DLD1 (cell line): Measurements from ENCODE around the gene CACNA1I.

Experiments used
- in situ Hi-C: cut with HindIII; loops from 2 replicates; pipeline ENCODE4 v1.10.0; 2017; ENCODE audit warnings: low sequenced_read_pairs

Gene CACNA1I

DNA sequence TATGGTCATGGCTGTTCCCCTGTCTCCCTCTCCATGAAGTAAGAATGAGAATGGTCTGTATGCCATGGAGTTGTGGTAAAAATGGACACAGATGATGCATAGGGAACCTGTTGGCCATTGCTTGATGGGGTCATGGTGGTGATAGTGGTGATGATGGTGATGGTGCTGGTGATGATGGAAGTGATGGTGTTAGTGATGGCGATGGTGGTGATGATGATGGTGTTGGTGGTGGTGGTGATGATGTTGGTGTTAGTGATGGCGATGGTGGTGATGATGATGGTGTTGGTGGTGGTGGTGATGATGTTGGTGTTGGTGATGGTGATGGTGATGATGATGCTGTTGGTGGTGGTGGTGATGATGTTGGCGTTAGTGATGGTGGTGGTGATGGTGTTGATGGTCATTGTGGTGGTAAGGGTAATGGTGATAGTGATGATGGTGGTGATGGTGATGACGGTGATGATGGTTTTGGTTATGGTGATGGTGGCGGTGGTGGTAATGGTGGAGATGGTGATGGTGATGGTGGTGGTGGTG, 5.1 kb upstream of the CACNA1I start:
- in situ Hi-C loops = loop anchor here (25.0 kb wide), 2 partner anchors 197 to 447 kb away; no protein-coding TSS in a partner anchor

DNA sequence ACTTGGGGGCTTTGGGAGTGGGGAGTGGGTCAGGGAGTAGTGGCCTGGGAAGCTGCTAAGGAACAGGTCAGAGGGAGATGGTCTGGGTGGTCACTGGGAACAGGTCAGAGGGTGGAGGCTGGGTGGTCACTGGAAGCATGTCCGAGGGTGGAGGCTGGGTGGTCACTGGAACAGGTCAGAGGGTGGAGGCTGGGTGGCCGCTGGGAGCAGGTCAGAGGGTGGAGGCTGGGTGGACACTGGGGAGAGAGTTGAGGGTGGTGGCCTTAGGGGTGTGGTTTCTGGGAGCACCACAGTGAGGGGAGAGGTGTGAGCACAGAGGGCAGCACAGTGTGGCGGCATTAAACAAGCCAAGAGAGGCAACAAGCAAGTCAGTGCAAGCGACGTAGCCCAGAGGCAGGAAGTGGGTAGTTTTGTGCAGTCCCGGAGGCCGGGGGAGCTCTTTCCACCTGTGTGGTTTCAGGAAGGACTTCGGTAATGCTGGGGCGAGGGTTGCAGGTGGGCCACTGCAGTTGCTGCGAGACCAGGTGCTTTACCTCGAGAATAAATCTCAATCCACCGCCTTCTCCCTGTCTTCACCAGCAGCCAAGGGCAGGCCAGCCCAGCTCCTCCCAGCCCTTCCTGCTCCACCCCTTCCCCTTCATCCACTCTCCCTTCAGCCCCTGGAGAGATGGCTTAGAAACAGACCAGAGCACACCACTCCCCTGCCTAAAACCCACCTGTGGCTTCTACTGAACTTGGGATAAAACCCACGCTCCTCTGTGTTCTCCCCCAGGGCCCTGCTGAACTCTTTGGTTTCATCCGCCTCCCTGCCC, 3.2 kb upstream of the CACNA1I start:
- in situ Hi-C loops = loop anchor here (25.0 kb wide), 2 partner anchors 195 to 445 kb away; no protein-coding TSS in a partner anchor

GRCh38 chr22:39568278-39568981, 2.1 kb upstream of the CACNA1I start:
- in situ Hi-C loops = loop anchor here (25.0 kb wide), 2 partner anchors 194 to 444 kb away; no protein-coding TSS in a partner anchor

DNA sequence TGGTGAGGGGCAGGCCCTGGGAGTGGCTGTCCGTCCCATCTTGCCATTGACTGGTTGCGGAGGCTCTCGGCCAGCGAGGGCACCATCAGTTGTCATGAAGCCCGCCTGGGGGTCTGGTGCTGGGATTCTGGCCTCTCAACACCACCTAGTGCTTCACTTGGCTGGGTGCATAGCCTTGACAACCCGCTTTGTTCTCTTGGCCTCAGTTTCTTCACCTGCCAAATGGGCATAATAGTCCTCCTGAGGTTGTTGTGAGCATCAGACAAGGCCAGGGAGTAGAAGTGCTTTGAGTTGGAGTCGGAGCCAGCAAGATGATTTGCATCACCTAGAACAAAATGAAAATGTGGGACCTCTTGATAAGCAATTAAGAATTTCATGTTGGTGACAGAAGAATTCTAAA, 1.5 kb upstream of the CACNA1I start:
- in situ Hi-C loops = loop anchor here (25.0 kb wide), 2 partner anchors 193 to 443 kb away; no protein-coding TSS in a partner anchor

DNA sequence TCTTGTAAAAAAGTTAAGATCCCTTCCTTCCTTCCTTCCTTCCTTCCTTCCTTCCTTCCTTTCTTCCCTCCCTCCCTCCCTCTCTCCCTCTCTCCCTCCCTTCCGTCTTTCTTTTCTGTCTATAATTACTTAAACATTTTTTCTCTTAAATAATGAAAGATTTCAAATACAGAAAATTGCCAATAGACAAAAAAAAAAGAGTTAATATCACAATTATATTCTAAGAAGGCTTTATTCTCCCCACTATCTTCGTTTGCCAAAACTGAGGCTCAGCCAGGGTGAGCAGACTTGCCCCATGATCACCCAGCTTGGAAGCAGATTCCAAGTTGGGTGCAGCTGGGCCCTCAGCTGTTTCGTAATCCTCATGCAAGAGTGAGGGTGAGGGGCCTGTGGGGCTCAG, 327 bp upstream of the CACNA1I start:
- in situ Hi-C loops = loop anchor here (25.0 kb wide), 2 partner anchors 192 to 442 kb away; no protein-coding TSS in a partner anchor

DNA sequence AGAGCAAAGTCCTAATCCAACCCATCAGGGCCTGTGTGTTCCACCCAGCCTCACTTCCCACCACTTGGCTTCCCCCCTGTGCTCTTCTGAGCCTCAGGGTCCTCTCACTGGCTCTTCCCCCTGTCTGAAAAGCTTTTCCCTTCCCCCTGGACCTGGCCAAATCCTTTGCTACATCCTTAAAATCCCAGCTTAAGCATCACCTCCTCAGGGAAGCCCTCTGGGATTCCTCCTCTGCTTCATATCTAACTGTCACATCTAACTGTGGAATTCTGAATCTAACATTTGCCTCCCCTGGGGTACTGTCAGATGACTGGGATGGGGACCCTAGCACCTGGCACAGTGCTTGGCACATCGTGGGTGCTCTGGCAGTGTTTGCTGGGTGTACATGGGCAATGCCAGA, 985 bp downstream of the CACNA1I start:
- in situ Hi-C loops = loop anchor here (25.0 kb wide), 2 partner anchors 191 to 441 kb away; no protein-coding TSS in a partner anchor

DNA sequence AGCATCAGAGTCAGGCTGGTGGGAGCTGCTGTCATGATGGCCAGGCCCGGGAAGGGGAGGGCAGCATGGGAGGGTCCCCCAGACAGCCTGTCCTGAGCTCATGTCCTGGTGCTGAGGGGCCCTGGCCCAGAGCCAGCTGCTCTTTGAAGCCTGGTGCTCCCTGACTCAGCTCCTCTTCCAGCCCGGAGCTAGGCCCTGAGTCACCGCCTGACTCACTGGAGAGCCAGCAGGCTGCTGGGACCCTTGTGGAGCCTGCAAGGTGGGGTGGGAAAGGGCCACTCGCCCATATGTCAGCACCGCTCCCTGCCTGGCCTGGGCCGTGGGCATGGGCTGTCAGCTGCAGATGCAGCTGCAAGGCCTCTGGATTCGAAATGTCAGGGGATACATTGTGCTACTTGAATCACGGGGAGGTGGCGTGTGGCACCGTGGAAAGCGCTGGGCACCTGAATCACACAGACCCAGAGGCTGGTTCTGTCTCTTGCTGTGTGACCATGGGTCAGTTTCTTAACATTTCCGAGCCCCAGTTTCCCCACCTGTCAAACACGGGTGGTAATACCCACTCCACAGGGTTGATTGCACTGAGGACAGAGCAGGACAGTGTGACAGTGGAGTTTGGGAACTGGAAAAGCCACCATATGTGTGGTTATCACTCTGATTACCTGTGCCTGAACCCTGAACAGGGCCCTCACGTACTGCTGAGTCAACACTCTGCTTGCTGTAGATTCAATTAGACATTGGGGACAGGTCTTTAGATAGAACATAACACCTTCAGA, 4.4 kb downstream of the CACNA1I start:
- in situ Hi-C loops = loop anchor here (25.0 kb wide), 2 partner anchors 187 to 437 kb away; no protein-coding TSS in a partner anchor

GRCh38 chr22:39575552-39575825, 4.9 kb downstream of the CACNA1I start:
- in situ Hi-C loops = no loop called here

DNA sequence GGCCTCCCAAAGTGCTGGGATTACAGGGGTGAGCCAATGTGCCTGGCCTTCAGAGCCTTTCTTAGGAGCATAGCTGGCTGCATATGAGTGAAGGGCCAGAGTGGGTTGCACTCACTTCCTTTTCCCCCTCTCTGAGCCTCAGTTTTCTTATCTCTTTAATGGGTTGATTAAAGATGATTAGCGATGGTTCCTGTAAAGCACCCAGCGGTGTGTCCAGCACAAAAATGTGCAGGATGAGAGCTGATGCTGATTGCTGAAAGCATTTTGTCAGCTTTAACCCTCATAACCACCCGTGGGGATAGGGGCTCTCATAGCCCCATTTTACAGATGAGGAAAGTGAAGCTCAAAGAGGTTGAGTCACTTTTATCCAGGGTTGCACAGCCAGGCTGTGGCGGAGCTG, 5.5 kb downstream of the CACNA1I start:
- in situ Hi-C loops = no loop called here

GRCh38 chr22:39577366-39577765, 6.8 kb downstream of the CACNA1I start:
- in situ Hi-C loops = no loop called here

- in situ Hi-C loops = no loop called here
Observed at GRCh38 chr22:39577900-39578299, 7.3 kb downstream of the CACNA1I start.

DNA sequence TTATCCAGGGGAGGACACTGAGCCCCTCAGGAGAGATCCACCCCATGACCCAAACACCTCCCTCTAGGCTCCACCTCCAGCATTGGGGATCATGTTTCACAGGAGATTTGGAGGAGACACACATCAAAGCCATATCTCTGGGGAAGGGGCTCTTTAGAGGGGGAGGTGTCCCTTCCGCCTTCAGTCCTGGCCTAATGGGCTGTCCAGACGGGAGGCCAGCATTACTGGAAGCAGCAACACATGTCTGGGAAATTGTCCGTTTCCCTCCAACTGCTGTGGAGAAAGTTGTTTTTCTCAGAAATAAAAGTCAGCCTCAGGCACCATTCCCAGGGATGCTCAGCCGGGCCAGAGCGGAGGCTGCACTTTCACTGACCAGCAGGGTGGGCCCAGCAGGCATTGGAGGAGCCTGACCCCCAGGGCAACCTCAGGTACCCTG, 9.5 kb downstream of the CACNA1I start:
- in situ Hi-C loops = no loop called here

DNA sequence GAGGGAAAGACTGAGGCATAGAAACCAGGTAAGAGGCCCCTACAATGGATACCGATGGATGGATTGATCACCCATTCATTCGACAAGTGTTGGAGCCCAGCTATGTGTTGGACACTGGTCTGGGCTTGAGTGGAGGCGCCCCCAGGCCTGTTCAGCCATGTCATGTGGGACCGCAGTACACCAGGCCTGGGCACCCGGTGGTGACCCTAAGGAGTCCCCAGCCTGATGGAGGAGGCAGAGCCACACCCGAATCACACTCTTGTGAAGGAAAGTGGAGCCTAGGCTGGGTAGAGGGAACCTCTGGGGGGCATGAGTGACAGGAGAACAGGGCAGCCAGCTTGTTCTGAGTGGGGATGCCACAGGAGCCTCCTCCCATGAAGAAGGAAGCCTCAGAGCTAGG, 10.2 kb downstream of the CACNA1I start:
- in situ Hi-C loops = no loop called here

DNA sequence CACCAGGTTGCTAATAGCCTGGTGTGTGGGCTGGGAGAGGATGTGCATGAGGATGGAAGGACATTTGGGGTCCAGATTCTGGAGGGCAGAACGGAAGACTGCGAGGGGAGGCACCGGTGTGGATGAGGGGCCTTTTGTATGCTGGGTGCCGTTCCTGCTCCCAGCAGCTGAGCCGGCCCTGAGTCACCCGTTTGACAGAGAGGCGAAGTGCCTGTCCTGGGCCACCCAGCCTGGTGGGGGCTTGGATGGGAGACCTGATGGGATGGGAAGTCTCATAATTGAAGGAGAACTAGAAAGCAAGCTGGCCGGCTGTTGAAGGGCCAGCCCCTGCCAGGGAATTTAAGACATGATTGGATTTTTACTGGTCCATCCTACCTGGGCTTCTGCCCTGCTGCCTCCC, 10.8 kb downstream of the CACNA1I start:
- in situ Hi-C loops = no loop called here

DNA sequence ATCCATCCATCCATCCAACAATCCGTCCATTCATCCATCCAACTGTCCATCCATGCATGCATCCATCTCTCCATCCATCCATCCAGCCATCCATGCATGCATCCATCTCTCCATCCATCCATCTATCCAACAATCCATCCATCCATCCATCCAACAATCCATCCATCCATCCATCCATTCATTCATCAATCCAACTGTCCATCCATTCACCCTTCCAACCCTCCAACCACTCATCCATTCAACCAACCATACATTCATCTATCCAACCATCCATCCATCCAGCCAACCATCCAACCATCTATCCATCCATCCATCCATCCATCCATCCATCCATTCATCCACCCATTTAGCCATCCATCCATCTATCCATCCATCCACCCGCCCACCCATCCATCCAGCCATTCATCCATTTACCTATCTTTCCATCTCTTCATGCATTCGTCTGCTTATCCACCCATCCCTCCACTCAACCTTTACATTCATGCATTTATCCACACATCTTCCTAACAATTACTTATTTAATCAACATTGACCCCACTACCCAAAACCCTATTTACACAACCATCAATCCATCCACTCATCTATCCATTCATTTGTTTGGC, 12.6 kb downstream of the CACNA1I start:
- in situ Hi-C loops = no loop called here

DNA sequence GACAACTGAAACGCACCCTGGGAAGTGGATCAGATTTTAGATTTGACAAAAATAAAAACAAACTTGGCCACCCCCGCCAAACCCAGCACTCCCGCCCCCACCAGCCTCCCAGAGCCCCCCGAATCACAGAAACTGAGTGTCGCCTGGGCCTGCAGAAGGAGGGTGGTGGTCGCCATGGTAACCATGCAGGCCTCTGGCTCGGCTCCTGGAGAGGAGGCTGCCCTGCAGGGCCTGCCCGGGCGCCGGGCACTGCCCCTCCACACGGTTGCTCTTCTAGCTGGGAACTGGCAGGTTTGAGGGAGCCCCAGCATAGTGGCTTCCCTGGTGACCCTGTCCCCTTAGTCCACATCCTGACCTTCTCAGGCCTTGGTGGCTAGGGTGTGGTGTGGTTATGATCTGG, 19.3 kb downstream of the CACNA1I start:
- in situ Hi-C loops = no loop called here

DNA sequence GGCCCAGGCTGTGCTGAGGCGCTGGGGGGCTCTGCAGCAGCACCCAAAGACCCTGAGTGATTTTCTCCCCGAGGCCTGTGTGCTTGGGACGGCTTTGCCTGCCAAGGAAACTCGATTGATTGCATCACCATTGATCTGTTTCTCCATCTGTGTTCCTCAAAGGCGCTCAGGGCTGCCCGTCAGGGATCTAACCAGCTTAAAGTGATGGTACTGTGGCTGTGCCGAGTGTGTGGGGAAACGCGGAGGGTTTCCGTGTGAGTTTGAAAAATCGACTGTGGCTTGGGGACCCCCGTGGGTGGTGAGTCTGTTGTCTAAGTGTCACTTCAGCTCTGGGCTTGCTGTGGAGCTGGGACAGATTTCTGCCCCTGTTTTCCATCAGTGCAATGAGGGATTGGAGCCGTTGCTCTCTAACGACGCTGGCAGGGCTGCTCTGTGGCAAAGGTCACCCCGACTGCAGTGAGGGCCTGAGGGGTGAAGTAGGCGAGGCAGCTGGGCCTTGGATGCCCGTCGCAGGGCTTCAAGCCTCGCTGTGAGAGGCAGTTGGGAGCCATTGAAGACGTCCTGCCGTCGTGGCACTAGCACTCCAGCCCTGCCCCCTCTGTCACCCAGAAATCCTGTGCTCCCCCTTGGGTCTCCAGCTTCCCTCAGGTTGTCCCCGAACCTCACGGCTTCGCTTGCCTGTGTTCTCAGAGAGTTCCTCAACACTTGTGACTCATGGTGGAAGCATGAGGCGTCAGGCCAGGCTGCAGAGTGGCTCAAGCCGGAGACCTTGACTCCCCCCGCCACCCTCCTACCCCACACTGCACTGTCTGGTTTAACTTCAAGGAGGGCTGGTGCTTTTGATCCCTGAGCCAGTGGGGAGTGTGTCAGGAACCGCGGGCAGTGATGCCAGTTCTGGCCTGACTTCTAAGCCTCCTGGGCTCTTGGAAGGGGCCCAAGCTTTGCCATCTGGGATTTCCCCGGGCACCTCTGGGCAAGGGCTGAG, 21.8 kb downstream of the CACNA1I start:
- in situ Hi-C loops = no loop called here

DNA sequence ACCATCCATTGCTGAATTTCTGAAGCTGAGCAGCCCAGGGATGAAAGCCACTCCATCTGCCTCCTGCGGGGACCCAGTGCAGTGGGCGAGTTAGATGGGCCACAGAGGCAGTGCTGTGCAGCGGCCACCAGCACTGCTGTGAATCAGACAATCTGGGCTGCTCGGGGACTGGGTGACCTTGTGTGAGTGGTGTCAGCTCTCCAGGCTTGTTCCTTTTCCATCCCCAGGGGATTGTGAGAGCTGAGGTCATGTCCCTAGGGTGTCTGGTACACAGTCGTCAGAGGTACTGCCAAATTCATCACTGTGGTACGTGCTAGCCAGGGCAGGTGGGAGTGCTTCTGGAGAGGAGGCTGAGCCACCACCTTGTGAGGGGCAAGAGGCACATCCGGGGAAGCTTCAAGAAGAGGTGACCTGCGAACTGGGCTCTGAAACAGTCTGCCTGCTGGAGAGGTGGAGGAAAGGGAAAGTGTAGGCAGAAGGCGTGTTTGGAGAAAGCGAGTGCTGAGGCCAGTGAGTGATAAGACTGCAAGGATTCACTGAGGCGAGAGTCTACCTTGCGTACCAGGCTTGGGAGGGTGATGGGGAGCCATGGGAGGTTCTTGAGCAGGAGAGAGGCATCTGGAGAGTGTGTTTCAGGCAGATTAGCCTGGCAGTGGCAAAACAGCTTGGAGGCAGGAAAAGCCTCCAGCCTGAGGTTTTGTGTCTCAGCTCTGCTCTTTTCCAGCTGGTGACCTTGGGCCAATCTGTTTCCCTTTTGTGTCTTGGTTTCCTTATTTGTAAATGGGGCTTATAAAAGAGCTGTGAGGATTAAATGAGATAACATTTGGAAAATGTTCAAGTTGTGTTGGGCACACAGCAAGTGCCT, 22.7 kb downstream of the CACNA1I start:
- in situ Hi-C loops = no loop called here

DNA sequence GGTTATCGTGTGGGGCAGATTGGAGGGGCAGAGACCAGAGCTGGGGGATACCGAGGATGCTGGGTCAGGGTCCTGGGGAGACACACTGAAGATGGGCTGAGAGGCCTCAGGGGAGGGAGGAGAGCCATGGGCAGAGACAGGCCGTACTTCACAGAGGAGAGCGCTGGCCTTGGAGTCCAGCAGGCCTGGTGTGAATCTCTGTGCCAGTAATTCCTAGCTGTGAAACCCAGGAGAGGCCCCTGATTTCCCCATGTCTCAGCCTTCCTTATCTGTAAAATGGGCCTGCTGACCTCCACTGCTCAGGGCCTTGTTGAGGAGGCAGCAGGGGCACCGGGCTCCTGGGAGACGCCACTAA, 23.4 kb downstream of the CACNA1I start:
- in situ Hi-C loops = no loop called here
